Activated T-helper 17 cell treated with anti-CD3 and anti-CD28 coated beads, Interleukin-2, amount 50 U/mL, for 72 hours (primary cell): Measurements from ENCODE around the gene DARS1. TPM values are rescaled to one million over a fixed set of nuclear protein-coding genes. Genes with fewer than 3 reads are reported as not detected.

Experiments used
- ATAC-seq: fragments of 150-1000 bp; cut with Tn5 transposase; replicated peaks from 2 replicates; pipeline ENCODE4 v1.10.0; 2021; ENCODE audit warnings: mild to moderate bottlenecking, moderate library complexity
- H3K27ac Mint-ChIP-seq: one replicate; pipeline ENCODE4 v1.8.0; 2022; ENCODE audit warnings: mixed read lengths
- H3K27me3 Mint-ChIP-seq: one replicate; pipeline ENCODE4 v1.8.0; 2022; ENCODE audit warnings: mixed read lengths
- H3K36me3 Mint-ChIP-seq: one replicate; pipeline ENCODE4 v1.8.0; 2022; ENCODE audit warnings: low read depth, mild to moderate bottlenecking, mixed read lengths
- H3K4me1 Mint-ChIP-seq: one replicate; pipeline ENCODE4 v1.8.0; 2022; ENCODE audit warnings: mixed read lengths
- H3K4me3 Mint-ChIP-seq: one replicate; pipeline ENCODE4 v1.8.0; 2022; ENCODE audit warnings: mild to moderate bottlenecking, mixed read lengths
- H3K9me3 Mint-ChIP-seq: one replicate; pipeline ENCODE4 v1.8.0; 2022; ENCODE audit warnings: mixed read lengths
- total RNA-seq, 2 donors: library from RNA; stranded (reverse); gene quantifications; one replicate each; pipeline ENCODE4 v1.2.3, GENCODE V29; 2022

Gene DARS1
- total RNA-seq, 2 donors from 2014 or later, result 170 to 262 TPM

DNA sequence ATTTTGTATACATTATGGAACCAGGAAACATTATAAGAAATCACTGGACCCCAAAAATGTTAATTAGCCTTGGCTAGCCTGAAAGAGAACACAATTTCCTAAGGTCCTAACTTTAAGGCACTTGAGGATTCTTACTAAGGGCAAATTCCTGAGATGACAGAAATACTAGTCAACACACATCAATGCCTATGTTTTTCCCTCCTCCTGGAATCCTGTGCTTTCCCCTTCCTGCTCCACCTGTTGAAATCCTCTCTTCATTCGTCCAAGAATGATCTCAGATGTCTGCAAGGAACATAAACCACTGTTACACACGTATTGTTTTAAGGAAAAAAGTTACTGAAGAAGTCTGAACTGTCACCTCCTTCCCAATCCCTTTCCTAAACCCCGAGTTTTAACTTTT lies 21.2 kb upstream of the DARS1 start:
- peak overlapping the region; percentile 71 for H3K27ac Mint-ChIP-seq
- H3K36me3 Mint-ChIP-seq, result peaks cover 19% of the 10 kb centered on the region
- ATAC-seq, result no peak
- H3K27me3 Mint-ChIP-seq, result no peaks in the 10 kb centered on the region
- H3K4me3 Mint-ChIP-seq, result peak overlapping the region; percentile 62
- peaks cover 6% of the 10 kb centered on the region for H3K9me3 Mint-ChIP-seq
- peaks cover 41% of the 10 kb centered on the region for H3K4me1 Mint-ChIP-seq

DNA sequence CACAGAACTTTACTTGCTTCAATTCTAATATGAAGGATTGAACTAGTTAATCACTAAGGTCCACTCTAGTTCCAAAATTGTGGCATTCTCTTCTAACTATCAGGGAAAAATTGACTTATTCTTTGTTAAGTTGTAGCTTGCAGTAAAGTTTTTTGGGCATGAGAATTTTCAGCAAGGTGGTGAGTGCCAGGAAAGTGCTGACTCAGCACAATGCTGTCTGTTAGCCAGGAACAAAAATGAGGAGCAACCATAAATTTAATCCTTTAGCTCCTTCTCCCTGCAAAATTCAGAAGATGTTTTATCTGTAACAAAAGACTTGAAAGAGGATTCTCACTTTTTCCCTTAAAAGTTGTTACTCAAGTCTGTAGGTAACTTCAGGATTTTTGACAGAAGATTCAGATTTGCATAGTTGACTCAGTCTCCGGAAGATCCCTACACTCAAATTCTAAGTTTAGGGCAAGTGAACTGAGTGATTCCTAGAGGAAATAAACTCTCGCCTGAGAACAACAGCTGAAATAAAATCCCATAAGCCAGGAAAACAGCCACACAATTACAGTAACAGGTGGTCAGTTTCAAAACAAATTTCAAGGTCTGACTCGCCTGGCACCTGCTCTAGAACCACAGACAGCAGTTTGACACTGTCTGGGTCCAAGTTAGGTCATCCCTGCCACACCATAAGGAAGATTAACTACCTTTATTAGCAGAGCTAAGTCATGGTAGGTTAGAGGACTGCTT lies 20.2 kb upstream of the DARS1 start:
- peak overlapping the region; percentile 71 for H3K27ac Mint-ChIP-seq
- H3K9me3 Mint-ChIP-seq, result peaks cover 6% of the 10 kb centered on the region
- H3K27me3 Mint-ChIP-seq, result no peaks in the 10 kb centered on the region
- H3K4me1 Mint-ChIP-seq, result peaks cover 49% of the 10 kb centered on the region
- H3K4me3 Mint-ChIP-seq, result peak overlapping the region; percentile 62
- ATAC-seq, result peak; percentile 65
- H3K36me3 Mint-ChIP-seq, result peaks cover 19% of the 10 kb centered on the region

- Mint-ChIP-seq H3K27ac (peak overlapping the region; percentile 71), H3K4me1 (peaks cover 49% of the 10 kb centered on the region), H3K27me3 (no peaks in the 10 kb centered on the region), H3K9me3 (peaks cover 6% of the 10 kb centered on the region), H3K4me3 (peak overlapping the region; percentile 9), H3K36me3 (peaks cover 20% of the 10 kb centered on the region)
- ATAC-seq, result no peak
Observed at GRCh38 chr2:136004965-136005364, 19.5 kb upstream of the DARS1 start.

DNA sequence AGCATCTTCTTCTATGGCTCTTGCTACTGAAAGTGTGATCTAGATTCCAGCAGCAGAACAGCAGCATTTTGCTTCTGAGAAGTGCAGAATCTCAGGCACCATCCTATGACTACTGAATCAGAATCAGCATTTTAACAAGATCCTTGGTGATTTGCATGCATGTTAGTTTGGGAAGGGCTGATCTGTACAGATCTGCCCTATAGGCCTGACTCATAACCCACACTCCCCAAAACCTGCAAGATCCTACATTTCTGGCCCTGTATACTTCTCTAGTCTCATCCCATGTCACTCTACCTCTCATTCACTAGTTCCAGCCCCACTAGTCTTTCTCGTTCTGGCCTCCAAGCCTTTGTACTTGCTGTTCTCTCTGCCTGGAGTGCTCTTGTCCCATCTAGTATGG lies 15.7 kb upstream of the DARS1 start:
- Mint-ChIP-seq H3K36me3 (peaks cover 16% of the 10 kb centered on the region), H3K27ac (peak overlapping the region; percentile 0)

DNA sequence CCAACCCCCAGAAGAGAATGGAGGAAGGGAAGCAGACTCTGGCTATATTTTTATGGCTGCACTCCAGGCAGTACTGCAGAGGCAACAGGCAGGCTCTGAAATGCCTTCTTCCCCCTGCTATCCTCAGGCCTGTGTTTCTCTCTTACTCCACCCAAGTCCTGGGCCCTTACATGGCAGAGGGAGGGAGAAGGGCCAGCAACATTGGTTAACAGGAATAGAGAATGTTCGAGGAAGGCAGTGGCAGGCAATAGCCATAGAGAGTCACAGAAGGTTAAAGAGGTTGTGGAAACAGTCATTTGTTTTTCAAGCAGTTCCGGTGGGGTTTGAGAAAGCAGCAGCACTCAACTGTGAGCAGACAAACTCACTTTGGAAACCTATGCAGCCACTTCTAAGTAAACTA lies 15.1 kb upstream of the DARS1 start:
- H3K27ac Mint-ChIP-seq, result no peak overlapping the region
- H3K27me3 Mint-ChIP-seq, result no peaks in the 10 kb centered on the region
- peaks cover 9% of the 10 kb centered on the region for H3K9me3 Mint-ChIP-seq
- H3K4me1 Mint-ChIP-seq, result peaks cover 21% of the 10 kb centered on the region
- ATAC-seq, result peak; percentile 49
- H3K4me3 Mint-ChIP-seq, result peak overlapping the region; percentile 3
- peaks cover 16% of the 10 kb centered on the region for H3K36me3 Mint-ChIP-seq

More for the DNA sequence above, 15.7 kb upstream of the DARS1 start:
- Mint-ChIP-seq H3K9me3 (peaks cover 6% of the 10 kb centered on the region), H3K27me3 (no peaks in the 10 kb centered on the region), H3K4me3 (peak overlapping the region; percentile 3), H3K4me1 (peaks cover 28% of the 10 kb centered on the region)
- ATAC-seq, result peak; percentile 65

GRCh38 chr2:135999899-136000298 lies 14.5 kb upstream of the DARS1 start:
- Mint-ChIP-seq H3K27me3 (no peaks in the 10 kb centered on the region), H3K9me3 (peaks cover 9% of the 10 kb centered on the region), H3K27ac (no peak overlapping the region), H3K4me3 (no peak overlapping the region), H3K36me3 (peaks cover 14% of the 10 kb centered on the region), H3K4me1 (peaks cover 18% of the 10 kb centered on the region)
- ATAC-seq, result no peak

DNA sequence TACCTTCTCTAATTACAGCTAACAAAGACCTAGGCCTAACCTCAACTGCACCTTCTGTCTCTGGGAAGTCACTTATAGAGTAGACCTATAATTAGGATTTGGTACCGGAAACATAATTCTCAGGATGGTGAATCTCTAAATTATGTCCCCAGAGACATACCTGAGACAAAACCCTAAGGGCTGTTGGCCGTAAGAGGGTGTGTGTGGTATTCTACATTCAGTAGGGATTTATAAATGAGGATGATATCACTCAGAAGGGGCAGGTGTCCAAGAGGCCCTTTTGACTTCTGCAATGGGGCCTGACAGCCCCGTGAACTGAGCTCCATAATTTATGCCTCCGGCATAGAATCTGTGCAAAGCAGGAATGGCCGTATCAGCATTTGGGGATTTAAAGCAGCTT lies 13.5 kb upstream of the DARS1 start:
- no peak overlapping the region for H3K27ac Mint-ChIP-seq
- no peak for ATAC-seq

GRCh38 chr2:135997380-135997779 lies 12.0 kb upstream of the DARS1 start:
- Mint-ChIP-seq H3K27ac (no peak overlapping the region), H3K36me3 (peaks cover 4% of the 10 kb centered on the region), H3K27me3 (no peaks in the 10 kb centered on the region), H3K9me3 (peaks cover 3% of the 10 kb centered on the region), H3K4me3 (no peak overlapping the region), H3K4me1 (peaks cover 8% of the 10 kb centered on the region)
- no peak for ATAC-seq

More for the DNA sequence above, 13.5 kb upstream of the DARS1 start:
- no peak overlapping the region for H3K4me3 Mint-ChIP-seq
- H3K36me3 Mint-ChIP-seq, result peaks cover 9% of the 10 kb centered on the region
- H3K27me3 Mint-ChIP-seq, result no peaks in the 10 kb centered on the region
- peaks cover 7% of the 10 kb centered on the region for H3K9me3 Mint-ChIP-seq
- peaks cover 12% of the 10 kb centered on the region for H3K4me1 Mint-ChIP-seq

- Mint-ChIP-seq H3K9me3 (peaks cover 3% of the 10 kb centered on the region), H3K4me1 (peaks cover 6% of the 10 kb centered on the region), H3K27me3 (no peaks in the 10 kb centered on the region), H3K4me3 (no peak overlapping the region), H3K36me3 (peaks cover 4% of the 10 kb centered on the region), H3K27ac (no peak overlapping the region)
- peak; percentile 25 for ATAC-seq
Observed at GRCh38 chr2:135996304-135996703, 10.9 kb upstream of the DARS1 start.

DNA sequence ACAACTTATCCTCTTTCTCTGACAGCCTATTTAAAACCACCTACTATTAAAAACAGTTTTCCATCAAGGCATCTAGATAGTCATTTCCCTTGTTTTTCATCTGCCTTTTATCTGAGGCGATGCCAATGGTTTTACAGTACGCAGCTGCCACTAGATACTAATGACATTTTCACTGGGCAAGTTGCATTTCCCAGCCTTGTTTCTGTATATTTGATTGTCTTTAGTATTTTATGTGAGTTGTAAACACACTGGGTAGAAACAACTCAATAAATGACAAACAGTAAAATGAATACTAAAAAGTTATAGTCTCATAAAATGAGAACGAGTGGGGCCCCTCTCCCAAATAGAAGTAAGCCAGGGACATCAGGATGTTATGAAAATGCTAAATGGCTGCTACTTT lies 8.9 kb upstream of the DARS1 start:
- Mint-ChIP-seq H3K4me3 (no peak overlapping the region), H3K36me3 (no peaks in the 10 kb centered on the region), H3K27me3 (no peaks in the 10 kb centered on the region), H3K4me1 (peaks cover 6% of the 10 kb centered on the region), H3K27ac (no peak overlapping the region), H3K9me3 (peaks cover 3% of the 10 kb centered on the region)
- ATAC-seq, result no peak

DNA sequence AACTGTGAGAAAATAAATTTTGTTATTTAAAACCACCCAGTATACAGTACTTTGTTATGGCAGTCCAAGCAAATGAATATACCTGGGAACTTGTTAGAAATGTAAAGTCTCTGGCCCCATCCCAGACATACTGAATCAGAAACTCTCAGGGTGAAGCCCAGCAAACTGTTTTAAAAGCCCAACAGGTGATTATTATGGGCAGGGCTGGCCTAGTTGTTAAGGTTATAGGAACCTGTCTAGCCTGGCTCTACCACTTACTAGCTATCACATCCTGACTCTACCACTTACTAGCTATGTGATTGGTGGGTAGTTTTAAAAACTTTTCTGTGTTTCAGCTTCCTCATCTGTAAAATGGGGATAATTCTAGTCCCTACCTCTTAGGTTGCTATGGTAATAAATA lies 8.0 kb upstream of the DARS1 start:
- H3K9me3 Mint-ChIP-seq, result peaks cover 3% of the 10 kb centered on the region
- no peak for ATAC-seq
- no peak overlapping the region for H3K4me3 Mint-ChIP-seq
- H3K4me1 Mint-ChIP-seq, result peaks cover 6% of the 10 kb centered on the region
- no peaks in the 10 kb centered on the region for H3K36me3 Mint-ChIP-seq
- H3K27ac Mint-ChIP-seq, result no peak overlapping the region
- no peaks in the 10 kb centered on the region for H3K27me3 Mint-ChIP-seq

DNA sequence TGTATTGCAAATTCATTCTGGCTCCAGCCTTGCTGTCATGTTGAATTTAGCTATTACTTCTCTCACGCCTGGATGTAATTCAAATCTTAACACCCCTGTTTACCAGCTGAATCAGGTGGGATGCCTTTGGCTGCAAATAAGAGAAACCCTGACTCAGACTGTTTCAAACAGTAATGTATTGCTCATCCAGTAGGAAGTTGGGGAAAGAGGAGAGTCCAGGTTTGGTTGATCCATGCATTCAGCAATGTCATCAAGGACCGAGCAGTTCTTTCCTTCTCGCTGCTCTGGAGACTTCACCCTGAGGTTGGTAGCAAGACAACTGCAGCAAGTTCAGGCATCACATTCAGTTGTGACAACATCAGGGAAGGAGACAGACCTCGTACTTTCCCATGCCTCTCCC lies 6.4 kb upstream of the DARS1 start:
- H3K4me3 Mint-ChIP-seq, result no peak overlapping the region
- no peak overlapping the region for H3K27ac Mint-ChIP-seq
- no peaks in the 10 kb centered on the region for H3K36me3 Mint-ChIP-seq
- H3K9me3 Mint-ChIP-seq, result peaks cover 6% of the 10 kb centered on the region
- peaks cover 10% of the 10 kb centered on the region for H3K4me1 Mint-ChIP-seq
- no peaks in the 10 kb centered on the region for H3K27me3 Mint-ChIP-seq
- ATAC-seq, result no peak

- H3K4me3 Mint-ChIP-seq, result peak overlapping the region; percentile 97
- no peaks in the 10 kb centered on the region for H3K27me3 Mint-ChIP-seq
- peaks cover 4% of the 10 kb centered on the region for H3K9me3 Mint-ChIP-seq
- peaks cover 20% of the 10 kb centered on the region for H3K4me1 Mint-ChIP-seq
- H3K36me3 Mint-ChIP-seq, result peaks cover 37% of the 10 kb centered on the region
- no peak overlapping the region for H3K27ac Mint-ChIP-seq
- no peak for ATAC-seq
Observed at GRCh38 chr2:135987441-135987840, 2.0 kb upstream of the DARS1 start.

DNA sequence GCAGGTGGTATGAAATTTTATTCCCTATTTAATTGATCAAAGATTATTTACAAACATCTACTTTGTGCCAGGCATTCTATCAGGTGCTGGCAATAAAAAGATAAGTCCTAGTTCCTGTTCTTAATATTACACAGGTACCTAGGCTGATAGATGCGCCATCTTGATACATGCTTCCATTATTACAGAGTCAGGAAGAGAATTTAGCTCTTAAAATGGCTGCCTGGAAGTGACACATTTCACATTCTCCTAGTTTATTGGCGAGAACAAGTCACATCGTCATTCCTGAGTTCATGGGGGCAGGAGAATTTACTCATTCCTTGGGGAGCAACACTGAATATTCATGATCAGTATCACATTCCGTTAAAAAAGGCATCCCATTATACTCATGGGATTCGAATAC lies 1.1 kb upstream of the DARS1 start:
- no peak for ATAC-seq
- H3K36me3 Mint-ChIP-seq, result peaks cover 46% of the 10 kb centered on the region
- peaks cover 4% of the 10 kb centered on the region for H3K9me3 Mint-ChIP-seq
- H3K4me1 Mint-ChIP-seq, result peaks cover 23% of the 10 kb centered on the region
- peak overlapping the region; percentile 97 for H3K4me3 Mint-ChIP-seq
- no peaks in the 10 kb centered on the region for H3K27me3 Mint-ChIP-seq
- H3K27ac Mint-ChIP-seq, result peak overlapping the region; percentile 100

- peak overlapping the region; percentile 97 for H3K4me3 Mint-ChIP-seq
- ATAC-seq, result peak; percentile 63
- H3K9me3 Mint-ChIP-seq, result peaks cover 4% of the 10 kb centered on the region
- peaks cover 26% of the 10 kb centered on the region for H3K4me1 Mint-ChIP-seq
- H3K36me3 Mint-ChIP-seq, result peaks cover 52% of the 10 kb centered on the region
- no peaks in the 10 kb centered on the region for H3K27me3 Mint-ChIP-seq
- H3K27ac Mint-ChIP-seq, result peak overlapping the region; percentile 100
Observed at GRCh38 chr2:135985826-135986393, 484 bp upstream of the DARS1 start.
